NCI-H128 (cell line): ENCODE results near the gene SPG7.

ENCODE experiments used
- DNase-seq: peaks from one replicate; lab custom pipeline; 2025; ENCODE audit not compliant: unreplicated experiment; lab: John Stamatoyannopoulos, UW

SPG7 gene

DNA sequence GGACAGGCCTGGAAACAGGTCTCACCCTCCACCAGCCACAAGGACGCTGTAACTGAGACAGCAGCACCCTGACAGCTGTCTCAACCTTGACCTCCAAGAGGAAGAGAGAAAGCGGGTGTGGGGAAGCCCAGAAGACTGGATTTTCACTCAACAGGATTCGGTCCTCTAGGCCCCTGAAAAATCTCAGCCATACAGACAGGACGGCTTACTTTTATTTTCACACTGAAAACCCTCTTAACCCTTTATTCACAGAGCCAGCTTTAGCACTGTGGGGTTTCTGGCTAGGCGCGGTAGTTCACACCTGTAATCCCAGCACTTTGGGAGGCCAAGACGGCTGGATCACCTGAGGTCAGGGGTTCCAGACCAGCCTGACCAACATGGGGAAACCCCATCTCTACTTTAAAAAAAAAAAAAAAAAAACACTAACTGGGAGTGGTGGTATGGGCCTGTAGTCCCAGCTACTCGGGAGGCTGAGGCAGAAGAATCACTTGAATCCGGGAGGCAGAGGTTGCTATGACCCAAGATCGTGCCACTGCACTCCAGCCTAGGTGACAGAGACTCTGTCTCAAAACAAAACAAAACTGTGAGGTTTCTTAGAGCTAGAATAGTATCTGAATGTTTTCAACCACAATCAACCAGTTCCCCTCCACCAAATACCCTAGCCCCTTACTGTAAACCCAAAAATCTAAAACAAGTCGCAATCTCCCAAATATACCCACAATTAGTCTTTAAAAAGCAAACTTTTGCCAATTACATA is 23.1 kb upstream of the SPG7 start:
- DNase-seq, result no peak

DNA sequence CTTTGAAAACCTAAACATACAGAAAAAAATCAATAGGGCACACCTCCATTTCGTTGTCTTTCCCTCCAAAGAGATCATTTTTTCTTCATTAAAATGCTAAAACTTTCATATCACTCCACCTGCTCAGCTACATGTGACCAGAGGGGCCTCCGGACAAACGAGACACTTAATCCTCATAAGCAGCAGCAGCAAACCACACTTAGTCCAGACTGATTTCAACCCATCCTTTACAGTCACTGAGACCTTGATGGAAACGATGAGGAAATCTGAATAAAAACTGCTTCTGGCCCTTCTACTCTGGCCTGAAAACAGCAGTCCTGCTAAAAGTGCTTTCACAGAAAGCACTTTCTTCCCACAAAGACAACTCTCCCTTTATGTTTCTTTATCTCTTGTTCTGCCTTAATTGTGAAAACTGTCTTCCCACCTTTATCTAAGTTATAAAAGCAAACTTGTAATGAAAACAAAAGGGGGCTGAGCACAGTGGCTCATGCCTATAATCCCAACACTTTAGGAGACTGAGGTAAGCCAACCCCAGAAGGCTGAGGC is 22.4 kb upstream of the SPG7 start:
- no peak for DNase-seq

DNA sequence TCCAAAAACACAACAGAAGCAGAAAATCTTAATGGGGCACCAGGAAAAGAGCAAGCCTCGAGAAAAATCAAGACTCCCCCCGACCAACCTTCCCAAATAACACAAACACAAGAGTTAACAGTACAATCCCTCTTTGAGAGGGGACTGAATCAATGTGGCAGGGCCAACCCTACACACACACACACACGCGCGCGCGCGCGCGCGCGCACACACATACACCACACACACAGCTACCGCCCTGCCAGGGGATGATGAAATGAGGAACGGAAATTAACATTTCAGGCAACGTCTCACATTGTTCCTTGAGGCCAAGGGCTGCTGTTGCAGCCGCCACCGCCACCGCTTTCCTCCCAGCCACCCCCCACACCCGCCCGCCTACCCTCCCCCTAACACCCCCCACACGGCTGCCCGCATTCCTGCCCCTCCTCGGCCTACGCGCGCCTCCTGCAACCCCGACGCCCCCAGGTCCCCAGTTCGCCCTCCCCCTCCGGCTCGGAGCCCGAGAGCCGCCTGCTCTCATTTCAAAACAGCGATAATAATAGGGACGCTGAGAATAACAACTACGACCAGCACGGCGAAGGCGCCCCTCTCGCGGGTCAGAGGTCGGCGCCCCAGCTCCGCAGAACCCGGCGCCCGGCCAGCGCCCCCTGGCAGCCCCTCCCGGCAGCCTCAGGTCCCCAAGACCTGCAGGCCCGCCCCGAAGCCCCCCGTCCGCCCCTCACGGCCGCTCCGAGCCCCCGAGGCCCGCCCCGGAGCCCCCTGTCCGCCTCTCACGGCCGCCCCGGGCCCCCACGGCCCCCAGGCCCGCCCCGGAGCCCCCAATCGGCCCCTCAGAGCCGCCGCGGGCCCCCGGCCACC is 18.9 kb upstream of the SPG7 start:
- DNase-seq, result no peak

DNA sequence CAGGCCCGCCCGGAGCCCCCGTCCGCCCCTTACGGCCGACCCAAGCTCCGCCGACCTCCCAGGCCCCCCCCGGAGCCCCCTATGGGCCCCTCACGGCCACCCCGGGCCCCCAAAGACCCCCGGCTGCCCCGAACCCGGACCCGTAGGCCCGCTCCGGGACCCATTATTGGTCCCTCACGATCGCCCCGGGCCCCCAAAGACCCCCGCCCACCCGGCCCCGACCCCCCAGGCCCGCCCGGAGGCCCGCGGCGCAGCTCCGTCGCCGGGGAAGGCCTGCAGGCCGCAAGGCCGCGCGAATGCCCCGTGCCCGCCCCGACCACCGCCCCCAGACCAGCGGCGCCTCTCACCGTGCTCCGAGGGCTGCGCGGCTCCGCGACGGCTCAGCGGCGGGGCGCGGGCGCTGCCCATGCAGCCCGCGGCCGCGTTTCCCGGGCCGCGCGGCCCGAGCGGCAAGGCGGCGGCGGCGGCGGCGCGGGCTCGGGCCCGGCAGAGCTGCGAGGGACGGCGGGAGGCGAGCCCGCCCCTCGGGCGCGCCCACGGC is 18.2 kb upstream of the SPG7 start:
- DNase-seq, result no peak

DNA sequence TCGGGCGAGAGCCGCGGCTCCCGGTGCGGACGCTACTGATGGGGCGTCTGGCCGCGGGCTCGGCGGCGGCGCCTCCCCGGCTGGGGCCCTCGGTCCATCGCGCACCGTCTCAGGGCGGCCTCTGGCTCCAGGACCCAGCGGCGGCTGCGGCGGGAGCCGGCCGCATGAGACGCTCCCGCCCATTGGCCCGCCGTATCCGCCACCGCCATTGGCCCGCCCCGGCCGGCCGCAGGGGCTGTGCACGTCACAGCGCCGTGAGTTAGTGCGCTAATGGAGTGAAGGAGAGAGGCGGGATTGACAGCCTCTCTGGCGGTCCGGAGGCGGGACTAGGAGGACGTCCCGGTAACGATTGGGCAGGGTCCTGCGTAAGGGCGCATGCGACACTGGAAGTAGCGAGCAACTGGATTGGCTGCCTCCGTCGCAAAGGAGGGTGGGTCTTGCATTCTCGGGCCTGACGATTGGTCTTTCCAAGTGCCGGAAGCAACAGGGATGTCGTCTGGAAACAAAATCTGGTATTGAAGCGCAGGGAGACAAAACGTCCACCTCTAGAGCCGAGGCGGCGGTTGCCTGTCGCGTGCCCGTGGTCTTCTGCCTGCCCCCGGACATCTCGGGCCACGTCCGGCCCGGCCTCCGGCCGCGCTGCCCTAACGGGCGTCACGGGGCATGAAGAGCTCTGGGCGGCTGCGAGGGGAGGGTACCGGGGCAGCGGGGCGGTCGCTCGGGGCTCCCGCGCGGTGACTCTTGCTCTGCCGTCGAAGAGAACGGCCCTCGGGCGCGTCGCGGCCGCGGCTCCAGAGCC is 17.6 kb upstream of the SPG7 start, which contains the start of gene ANKRD11:
Gene ANKRD11, minus strand, starts transcription at position 123 of the 799 bp plus-strand sequence. CDS start 173,542 bp downstream, outside the sequence.
- DNase-seq, result peak; percentile 91

DNA sequence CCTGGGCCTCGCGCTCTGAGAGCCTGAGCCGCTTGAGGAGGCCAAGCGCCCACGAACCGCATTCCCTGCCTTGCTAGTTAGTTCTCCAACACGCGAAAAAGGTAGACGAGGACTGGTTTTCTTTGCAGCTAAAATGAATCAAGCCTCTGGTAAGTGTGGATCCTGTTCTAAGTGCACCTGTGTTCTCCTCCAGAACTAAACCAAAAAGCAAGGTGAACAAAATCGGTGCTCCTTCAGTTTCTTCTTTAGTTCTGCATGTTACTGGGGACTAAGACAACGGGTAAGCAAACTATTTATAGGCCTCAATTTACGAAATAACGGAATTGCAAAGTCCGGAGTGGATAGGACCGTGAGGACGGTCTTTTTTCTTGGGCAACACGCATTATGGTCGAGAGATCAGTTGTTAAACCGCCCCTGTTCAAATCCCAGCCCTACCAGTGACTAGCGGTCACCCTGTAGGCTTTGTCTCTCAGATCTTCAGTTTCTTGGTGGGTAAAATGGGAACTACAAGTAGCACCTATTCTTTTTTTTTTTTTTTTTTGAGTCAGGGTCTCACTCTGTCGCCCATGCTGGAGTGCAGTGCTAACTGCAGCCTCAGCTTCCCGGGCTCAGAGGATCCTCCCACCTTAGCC is 16.8 kb upstream of the SPG7 start:
- DNase-seq, result no peak

DNA sequence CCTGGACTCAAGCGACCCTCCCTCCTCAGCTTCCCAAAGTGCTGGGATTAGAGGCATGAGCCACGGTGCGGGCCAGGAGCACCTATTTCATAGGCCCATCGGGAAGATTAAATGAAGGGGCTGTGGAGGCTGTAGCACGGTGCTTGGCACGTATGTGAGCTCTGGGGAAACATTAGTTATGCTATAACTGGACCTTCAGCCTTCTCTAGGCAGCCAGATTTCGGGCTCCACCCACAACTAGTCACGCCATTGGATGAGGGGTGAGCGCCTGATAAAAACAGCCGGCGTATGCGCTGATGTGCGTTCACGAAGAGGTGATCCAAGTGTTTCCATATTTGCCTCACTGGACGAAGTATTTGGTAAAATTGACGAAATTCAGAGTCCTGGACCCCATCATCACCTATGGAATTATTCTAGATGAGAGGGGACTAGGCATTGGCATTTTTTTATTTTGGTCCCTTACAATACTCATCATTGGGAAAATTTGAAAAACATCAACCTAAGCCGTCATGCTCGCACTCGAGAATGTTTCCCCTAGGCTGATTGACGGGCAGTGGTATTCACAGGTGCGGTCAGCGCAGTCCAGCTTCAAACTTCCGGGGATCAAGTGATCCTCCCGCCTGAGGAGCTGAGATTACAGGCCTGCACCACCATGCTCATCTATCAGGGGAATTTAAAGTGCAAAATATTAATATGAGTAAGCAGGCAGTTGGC is 16.1 kb upstream of the SPG7 start:
- DNase-seq, result no peak

DNA sequence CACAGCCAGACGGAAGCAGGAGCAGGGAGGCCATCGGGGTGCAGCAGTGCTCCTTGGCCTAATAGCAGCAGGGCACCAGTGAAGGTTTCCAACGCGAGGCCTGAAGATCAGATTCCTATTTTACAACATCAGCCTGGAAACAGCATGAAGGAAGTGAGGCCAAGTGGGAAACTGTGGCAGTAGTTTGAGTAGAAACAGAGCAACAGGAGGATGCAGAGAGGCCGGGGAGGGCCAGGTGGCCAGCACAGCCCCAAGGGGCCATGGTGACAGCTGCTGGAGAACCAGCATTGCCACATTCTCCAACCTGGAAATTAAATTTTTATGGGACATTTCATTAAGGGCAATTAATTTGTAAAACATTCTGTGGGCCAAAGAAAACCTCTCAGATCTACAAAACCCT is 14.4 kb upstream of the SPG7 start:
- no peak for DNase-seq

DNA sequence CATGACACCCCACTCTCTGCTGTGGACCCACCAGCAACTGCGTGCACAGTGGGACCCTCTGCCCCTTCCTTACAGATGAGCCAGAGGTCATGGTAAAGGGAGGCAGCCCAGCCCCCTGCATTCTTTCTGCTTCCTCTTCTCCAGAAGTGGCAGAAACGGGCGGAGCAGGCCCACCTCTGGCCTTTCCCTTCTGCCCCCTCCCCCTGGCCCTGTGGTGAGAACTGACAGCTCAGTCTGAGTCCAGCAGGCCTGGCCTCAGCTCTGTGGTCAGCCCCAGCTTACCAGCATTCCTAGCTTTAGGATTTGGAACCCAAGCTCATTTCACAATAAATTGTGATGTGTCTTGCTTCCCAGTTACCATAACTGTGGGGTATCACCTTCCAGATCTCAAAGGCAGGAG is 13.1 kb upstream of the SPG7 start:
- no peak for DNase-seq

DNA sequence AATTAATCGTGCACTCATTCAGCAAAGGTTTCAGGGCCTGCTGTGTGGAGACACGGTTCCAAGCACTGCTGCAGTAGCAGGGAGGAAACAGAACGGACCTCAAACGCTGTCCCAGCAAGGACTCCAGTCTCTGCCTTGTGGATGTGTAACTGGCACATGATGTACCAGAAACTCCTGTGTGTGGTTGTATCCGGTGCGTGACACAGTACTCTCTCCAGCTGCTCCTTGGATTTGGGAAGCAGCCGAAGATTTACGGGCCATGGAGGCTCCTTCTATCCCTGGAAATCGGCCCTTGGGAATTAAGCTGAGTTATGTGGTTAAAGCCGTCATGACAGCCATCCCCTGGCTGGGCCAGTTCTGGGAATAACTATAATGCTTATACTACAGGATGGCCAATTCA is 9.4 kb upstream of the SPG7 start:
- no peak for DNase-seq

DNA sequence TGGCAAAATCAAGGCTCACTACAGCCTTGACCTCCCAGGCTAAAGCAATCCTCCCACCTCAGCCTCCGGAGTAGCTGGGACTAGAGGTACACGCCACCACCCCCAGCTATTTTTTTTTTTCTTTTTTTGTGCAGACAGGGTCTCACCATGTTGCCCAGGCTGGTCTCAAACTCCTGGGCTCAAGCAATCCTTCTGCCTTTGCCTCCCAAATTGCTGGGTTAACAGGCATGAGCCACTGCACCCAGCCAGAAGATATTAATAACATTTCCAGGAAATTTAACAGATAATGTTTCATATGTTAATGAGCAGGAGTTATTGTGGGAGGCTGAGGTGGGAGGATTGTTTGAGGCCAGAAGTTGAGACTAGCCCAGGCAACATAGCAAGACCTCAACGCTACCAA is 8.4 kb upstream of the SPG7 start:
- DNase-seq, result no peak

DNA sequence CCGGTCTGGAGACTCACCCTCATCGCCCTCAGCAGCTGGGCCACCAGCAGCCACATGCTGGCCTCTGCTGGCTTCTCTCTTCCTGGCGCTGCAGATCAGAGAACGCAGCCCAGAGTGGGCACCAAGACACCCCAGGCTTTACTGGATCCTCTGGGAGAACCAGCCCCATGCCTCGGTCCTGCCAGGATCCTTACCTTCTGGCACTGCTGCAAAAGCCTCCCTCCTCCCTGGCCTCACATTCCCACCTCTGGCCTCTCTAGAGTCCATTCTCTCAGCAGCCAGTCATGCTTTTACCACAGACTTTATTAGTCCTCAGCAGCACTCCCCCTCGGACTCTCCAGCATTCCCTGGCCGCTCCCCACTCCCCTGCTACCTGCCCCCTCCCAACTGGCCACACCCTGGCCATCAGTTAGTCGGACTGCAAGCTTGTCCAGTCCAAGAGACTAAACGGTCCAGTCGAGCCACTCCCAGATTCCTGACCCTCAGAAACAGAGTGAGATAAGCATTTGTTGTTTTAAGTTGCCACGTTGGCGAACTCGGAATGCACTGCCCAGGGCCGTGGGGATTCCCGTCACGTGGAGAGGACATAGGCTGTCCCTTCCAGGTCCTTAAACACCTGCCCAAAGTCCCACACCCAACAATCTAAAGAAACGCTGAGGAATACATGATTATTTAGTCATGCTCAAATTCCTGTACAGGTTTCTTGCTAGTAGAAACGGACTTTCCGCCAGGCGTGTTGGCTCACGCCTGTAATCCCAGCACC is 5.9 kb upstream of the SPG7 start:
- no peak for DNase-seq

DNA sequence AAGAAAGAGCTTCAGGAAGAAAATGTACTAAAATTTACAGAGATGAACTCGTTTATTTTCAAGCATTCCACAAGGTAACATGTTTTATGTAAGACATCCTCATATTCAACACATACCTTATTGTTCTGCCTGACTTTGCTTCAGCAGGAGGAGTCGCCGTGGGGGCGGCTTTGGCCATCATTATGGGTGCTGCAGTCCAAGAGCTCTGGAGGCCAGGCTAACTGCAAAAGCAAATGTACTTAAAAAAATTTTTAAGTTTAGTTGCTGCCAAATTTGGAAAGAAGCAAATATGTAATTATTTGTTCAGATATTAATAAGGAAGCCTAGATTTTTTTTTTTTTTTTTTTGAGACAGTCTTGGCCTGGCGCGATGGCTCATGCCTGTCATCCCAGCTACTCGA is 4.1 kb upstream of the SPG7 start:
- no peak for DNase-seq

DNA sequence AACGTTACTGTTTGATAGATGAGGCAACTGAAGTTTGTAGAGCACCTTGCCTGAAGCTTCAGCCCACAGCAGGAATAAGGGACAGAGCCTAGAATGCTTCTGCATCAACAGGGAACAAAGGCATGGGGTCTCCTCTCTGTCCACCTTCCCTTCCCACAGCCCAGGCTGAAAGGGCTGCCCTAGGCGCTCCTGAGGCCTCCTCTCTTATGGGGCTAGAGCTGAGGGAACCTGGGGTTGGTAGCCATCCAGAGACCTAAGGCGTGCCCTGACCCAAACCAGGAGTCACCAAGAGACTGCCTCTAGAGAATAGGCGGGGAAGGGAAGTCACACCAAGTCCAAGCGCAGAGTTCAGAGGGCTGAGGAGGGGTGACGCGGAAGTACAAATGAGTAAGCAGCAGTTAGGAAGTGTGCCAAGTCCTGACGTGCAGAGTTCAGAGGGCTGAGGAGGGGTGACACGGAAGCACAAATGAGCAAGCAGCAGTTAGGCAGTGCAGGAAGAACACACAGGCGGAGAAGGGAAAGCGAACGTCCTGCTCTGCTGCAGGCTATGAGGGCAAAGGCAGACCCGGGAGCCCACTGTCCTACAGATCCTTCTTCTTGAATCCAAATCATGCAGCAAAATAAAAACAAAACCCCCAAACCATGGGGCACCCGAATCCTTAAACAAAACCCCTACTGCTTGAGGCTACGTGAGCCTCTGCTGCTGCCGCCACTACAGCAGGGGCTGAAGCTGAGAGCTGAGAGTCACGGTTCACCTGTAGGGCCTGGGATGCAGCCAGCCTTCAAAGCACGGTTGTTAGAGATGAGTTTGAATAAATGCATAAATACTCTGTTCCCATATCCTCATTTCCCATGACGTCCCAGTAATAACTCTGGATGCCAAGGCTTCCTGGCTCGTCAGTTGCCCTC is 2.7 kb upstream of the SPG7 start:
- no peak for DNase-seq

DNA sequence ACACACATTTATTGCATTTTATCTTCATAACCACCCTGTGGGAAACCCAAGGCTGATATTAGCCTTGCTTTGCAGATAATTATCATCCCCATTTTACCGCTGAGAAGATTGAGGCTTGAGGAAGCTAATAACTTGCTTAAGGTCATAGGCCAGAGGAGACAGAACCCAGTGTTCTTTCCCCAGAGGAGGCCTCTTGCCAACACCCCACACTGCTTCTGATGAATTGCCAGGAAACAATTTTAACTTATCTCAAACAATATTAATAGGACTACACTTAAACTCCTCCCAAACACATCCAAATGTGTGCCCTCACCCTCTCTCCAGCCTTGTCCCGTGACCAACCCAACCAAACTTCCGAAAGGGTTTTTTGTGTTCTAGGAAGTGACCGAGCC is 2.1 kb upstream of the SPG7 start:
- DNase-seq, result no peak

DNA sequence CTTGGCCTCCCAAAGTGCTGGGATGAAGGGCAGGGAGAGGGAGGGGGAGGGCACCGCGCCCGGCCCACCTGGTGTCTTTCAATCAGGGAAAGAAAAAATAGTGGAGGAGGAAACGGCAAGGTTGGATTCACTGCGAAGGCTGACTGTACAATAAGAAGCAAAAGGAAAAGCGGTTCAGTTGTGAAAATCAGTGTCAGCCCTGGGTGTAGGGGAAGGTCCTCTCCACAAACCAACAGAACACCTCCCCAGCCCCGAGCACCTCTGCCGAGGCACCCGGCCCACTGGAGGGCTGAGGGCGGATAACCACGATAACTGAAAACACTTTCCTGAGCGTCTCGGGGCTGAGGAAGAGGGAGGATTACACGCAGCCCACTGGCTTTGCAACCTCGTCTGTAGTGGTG is 1.4 kb upstream of the SPG7 start:
- DNase-seq, result no peak

DNA sequence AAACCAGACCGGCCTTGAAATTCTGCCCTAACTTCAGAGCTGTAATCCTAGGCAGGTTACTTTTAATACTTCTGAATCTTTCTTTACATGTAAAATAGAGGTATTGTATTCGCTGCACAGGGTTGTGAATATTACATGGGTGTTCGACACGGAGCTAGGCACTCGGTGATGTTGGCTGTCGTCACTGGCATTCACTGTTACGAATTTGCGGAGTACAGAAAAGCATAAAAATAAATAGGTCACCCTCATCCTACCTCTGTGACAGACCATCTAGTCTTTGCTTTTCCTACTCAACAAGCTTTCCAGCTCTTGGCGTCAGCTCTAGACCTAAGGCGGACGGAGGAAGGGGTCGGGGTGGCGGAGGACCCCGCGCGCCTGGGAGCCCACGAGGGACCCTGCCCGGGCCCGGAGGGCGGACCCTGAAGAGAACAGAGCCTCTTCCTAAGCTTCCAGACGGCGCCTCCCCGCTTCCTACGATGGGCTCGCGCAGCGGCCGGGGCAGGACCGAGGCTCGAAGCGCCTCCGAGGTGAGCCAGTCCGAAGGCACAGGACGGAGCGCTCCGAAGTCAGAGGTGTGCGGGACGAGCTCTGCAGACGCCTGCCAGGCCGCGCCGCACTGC is 879 bp upstream of the SPG7 start:
- DNase-seq, result no peak

DNA sequence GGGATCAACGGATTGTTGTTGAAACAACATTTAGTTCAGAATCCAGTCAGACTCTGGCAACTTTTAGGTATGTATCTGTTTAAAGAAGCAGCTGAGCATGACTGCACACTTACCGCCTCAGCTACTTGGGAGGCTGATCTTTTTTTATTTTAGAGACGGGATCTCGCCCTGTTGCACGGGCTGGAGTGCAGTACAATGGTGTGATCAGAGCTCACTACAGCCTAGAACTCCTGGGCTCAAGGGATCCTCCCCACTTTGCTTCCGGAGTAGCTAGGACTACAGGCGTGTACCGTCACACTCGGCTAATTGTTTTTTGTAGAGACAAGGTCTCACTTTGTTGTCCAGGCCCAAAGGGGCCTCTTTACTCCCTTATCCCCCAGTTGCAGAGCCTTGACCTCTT is 2.3 kb downstream of the SPG7 start:
- no peak for DNase-seq
